Measurements from ENCODE around the gene TRAPPC2B.

The TRAPPC2B gene

GRCh38 chr19:57376151-57376550 is 12.8 kb downstream of the TRAPPC2B start:
- DNase-seq = no peak

- no peak for DNase-seq
Measured at GRCh38 chr19:57377498-57378146, 14.3 kb downstream of the TRAPPC2B start.

- DNase-seq = no peak
Measured at GRCh38 chr19:57380923-57381322, 17.6 kb downstream of the TRAPPC2B start.

- no peak for DNase-seq
Measured at GRCh38 chr19:57382806-57383488, 19.6 kb downstream of the TRAPPC2B start.

GRCh38 chr19:57389194-57389729 is 25.9 kb downstream of the TRAPPC2B start:
- DNase-seq = no peak

- peak; percentile 97 for DNase-seq
Measured at GRCh38 chr19:57389730-57390598, 26.6 kb downstream of the TRAPPC2B start, which contains the start of gene ZNF548. Gene ZNF548, plus strand, starts transcription at chr19:57389854. Its CDS starts 246 bp downstream, at chr19:57390100.

GRCh38 chr19:57395710-57396109 is 32.4 kb downstream of the TRAPPC2B start:
- DNase-seq = no peak

GRCh38 chr19:57398868-57399267 is 35.5 kb downstream of the TRAPPC2B start:
- DNase-seq = no peak

- no peak for DNase-seq
Measured at GRCh38 chr19:57403737-57404563, 40.6 kb downstream of the TRAPPC2B start.

GRCh38 chr19:57406516-57407123 is 43.3 kb downstream of the TRAPPC2B start:
- DNase-seq = no peak

- DNase-seq = peak; percentile 87
Measured at GRCh38 chr19:57410877-57411671, 47.7 kb downstream of the TRAPPC2B start, which contains the start of gene ZNF17. Gene ZNF17, plus strand, starts transcription at chr19:57411161. Its CDS starts 2,455 bp downstream, at chr19:57413616.

All from NCI-H774 (cell line).